HG03097 (cell line): ENCODE measurements around the gene LHX6.

Experiments used
- ATAC-seq: cut with Tn5 transposase; IDR thresholded peaks from one replicate; pipeline ENCODE4 v1.9.1; 2021; ENCODE audit not compliant: unreplicated experiment, low FRiP score

Gene LHX6

GRCh38 chr9:122236681-122237080 is 7.9 kb upstream of the LHX6 start:
- ATAC-seq: no peak

DNA sequence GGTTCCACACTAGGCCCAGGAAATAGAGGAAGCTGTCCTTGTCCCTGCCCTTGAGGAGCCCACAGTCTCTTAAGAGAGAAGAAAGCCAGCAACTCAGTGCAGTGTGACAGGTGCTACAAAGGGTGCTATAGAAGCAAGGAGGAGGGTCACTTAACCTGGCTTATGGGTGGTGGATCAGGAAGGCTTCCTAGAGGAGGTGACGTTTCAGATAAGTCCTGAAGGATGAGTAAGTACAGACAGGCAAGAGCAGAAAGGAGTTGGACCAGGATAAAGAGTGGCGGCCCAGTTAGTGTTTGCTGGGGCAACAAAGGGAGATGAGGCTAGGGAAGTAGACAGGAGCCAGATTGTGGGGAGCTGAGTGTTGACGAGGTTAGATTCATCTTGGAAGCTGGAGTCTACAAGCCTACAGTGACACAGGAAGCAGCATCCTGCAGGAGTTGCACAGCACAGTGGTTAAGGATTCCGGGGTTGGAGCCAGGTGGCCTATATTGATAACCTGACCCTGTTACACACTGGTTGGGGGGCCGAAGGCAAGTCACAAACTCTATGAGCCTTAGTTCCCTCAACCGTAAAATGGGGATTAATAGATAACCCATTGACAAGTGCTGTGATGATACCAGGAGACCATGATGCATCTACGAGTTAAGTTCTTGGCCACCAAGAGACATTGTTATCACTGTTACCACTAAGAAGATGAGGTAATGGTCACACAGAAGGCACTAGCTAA is 5.4 kb upstream of the LHX6 start:
- no peak for ATAC-seq

DNA sequence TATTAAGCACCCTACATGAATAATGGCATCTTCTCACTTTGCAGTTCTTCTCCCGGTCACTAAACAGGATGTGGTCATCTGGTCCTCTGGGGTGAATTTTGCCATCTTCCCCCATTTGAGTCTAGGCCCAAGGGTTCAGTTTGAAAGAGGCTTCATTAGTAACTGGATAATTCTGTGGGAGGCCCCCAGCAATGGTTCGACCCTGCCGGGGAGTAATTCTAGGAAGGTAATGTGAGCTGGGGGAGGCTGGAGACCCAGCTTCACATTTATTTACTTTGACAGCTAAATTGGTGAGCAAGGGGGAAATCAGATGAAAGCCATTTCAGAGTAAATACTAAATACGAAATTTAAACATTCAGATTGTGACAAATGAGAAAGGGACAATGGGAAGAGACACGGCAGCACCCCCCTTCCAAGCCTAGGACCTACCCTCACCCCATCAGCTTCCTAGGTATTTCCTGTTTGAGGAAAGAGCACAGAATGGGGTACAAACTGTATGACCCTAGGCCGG is 4.1 kb upstream of the LHX6 start:
- no peak for ATAC-seq

DNA sequence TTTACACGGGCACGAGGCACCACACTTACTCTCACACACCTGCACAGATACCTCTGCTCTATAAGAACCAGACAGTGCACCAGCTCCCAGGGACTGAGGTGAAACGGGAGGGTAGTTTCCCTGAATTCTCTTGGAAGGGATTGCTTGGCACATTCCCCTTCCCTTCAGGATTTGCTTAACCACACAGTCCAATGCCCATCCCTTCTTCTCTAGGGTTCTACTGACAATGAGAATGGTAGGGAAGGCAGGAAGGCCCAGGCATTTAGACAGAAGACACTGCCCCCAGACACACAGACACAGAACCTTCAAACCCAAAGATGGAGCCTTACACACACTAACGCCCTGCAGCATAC is 704 bp upstream of the LHX6 start:
- no peak for ATAC-seq

GRCh38 chr9:122228191-122228567 is 578 bp downstream of the LHX6 start:
- ATAC-seq: no peak

GRCh38 chr9:122227575-122227900 is 1.2 kb downstream of the LHX6 start:
- ATAC-seq: no peak

DNA sequence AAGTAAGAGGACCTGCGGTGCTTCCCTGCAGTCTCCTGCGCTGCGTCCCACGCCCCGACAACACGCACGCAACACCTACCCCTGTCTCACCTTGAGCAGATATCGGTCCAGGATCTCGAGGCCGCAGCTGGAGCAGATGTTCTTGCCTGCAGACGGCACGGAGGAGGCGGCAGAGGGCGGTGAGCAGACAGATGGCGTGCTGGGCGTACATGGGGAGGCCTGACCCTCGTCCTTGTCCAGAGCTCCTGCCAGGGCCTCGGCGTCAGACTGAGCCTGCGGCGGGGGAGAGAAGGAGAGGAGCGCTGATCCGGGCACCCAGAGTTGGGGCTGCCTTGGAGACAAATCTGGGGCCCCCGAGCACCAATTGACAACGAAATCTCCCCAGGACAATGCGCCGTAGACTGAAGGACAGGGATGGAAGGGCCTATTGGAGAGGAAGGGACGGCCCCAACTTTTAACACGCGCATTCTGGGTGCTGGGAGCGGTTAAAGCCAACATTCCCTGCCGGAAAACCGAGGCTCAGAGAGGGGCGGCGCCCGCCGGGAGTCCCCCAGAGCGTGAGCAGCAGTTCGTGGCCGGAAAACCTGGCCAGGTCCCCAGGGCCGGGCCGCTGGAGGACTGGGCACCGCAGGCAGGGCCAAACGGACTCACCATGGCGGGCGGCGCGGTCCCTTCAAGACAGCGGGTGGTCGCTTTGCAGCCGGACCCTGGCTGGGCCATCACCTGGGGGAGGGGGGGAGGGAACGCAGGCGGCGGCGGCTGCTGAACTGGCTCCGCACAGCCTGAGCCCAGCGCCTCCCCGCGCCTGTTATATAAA is 1.8 kb downstream of the LHX6 start:
- no peak for ATAC-seq

DNA sequence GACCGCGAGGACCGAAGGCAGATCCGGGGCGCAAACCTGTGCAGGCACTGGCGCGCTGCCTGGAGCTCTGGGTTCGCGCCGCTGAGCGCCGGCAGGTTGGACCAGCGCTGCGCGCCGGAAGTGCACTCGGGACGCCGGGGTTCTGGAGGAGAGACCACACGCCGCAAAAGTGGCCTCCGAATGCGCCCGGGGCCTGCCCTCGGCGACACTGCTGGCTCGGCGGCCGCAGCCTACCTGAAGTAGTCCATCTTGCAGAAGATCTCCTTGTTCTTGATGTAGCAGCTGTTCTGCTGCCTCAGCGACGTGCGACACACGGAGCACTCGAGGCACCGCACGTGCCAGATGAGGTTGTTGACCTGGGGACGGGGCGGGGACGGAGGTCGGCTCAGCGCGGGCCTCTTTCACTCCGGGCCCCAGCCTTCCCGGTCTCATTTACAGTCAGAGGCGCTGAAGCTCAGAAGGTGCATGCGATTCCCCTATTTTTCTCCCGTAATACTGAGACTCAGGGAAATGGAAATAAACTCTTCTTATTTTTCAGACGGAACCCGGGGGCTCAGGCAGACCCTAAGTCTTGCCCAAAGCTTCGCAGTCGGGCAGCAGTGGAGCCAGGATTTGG is 2.5 kb downstream of the LHX6 start:
- no peak for ATAC-seq

DNA sequence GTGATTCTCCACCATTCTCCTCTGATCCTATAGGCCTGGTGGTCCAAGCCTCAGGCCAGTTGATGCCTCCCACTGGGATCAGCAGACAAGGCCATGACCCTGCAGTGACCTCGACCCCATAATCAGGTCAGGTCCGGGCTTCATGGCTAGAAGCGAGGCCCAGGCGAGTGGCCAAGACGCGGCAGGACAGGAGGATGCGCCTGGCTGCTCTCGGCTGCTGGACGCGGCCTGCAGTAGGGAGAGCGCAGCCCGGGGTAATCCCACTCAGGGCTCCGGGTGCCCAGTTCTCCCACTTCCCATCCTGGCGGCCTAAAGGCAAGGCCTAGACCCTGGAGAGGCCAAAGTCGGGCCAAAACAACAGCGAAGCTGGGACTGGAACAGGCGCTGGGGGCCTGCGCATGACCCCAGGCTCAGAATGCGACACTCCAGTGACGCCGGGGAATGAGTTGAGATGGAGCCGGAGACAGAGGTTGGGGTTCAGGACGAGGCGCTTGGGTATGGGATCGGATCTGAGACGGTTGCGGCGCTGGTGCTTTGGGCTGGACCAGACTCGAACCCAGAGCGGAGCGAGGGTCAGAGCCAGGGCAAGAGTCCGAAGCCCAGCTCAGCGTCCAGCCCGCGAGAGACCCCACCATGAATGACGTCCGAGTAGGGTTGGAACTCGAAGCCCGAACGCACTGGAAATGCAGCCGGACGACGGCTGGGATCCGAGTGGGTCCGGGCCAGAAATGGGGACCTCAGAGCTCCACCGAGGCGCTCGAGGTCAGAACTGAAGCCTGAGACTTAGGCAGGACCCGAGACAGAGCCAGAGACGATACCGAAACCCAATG is 3.2 kb downstream of the LHX6 start:
- no peak for ATAC-seq

- ATAC-seq: no peak
These were observed 5.3 kb downstream of the LHX6 start for GRCh38 chr9:122223435-122223834.

DNA sequence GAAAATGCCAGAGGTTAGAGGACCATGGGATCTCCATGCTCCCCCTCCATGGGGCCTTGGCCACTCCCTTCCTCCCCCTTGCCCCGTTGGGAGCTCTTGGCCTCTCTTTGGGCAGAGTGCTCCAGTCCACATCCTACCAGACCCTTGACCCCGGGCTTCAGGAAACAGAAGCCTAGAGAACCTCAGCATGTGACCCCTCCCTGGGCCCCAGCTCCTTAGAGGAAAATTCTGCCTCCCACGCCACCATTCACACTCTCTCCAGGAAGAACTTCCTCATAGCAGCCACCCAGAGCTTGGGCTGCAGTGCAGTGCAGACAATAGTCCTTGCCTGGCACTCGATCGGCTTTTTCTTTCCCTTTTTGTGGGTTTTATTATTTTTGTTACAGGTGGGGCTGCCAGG is 6.0 kb downstream of the LHX6 start:
- ATAC-seq: no peak

DNA sequence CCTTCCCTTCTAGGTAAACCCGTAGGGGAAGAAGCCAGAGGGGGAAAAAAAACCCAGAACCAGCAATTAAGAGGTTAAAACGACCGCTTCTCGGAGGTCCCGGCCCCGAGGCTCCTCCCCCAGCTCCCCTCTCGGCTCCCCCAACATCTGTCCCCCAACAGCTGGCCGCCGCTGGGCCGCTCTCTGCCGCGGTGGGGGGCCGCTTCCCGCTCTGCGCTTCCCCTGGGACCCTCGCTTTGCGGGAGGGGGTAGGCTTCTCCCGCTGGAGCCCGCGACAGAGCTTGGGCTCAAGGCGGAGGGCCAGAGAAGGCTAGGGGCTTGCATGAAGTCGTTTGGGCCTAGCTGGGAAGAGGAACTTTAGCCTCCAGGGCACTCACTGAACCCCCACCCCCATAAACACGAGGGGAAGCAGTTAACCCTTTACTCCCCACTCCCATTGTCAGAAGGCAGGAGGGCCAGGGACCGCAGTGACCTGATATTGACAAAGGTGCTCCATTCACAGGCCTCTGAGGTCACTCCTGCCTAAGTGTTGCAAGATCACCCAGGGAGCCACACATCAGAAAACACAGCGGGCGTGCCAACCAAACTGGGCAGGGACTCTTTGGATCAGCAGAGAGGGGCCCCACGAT is 7.5 kb downstream of the LHX6 start:
- no peak for ATAC-seq

DNA sequence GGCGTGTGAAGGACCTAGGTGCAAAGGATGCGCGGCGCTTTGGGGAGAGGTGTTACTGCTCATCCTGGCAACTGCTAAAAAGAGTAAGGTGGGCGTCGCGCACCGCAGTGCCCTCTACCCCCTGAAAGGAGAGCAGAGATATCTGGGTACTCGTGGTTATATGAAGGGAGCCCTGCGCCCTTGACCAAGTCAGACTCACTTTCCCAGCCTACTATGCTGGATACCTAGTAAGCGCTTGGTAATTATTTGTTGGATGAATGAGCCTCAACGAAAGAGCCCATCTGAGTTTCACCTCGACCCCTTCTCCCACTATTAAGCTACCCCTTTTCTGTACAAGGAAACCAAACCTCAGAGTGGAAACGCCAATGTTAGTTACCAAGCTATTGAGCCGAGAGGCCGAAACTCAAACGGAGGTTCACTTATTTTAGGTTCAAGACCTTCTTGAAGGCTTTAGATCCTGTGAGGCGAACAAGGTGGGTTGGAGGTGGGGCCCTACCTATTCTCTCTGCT is 8.0 kb downstream of the LHX6 start:
- ATAC-seq: no peak

DNA sequence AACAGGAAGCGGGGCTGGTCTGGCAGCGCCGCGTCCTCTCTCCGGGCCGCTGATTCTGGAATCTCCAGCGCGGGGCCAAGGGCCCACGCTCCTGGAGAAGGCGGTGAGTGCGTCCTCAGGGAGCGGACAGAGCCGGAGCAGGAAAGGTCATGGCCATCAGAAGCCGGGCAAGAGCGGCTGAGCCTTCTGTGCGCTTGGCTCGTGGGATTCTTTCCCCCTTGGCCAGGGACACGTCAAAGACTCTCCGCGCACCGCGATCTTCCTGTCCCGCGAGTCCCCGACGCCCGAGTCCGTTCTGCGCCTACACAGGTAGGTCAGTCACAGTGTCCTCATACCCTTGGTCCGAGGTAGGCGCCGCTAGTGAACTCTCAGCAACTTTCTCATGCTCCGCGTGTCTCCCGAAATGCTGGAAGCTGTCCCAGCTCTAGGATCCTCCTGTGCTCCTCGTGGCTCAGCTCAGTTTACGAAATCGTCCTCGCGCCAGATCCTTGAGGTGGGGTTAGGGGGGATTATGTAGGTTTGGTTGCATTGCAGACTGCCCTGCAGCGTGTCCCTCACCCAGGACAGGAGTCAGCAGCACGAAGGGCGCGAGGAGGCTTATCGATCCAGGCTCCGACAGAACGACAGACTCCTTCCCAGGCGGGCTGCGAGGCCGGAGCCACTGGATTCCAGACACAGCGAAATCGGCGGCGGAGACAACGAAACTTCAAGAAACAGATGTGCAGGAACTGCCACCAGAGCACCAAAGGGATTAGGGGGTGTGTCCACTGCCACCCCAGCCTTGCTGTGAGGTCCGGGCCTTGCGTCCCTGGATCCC is 8.7 kb downstream of the LHX6 start:
- ATAC-seq: no peak

DNA sequence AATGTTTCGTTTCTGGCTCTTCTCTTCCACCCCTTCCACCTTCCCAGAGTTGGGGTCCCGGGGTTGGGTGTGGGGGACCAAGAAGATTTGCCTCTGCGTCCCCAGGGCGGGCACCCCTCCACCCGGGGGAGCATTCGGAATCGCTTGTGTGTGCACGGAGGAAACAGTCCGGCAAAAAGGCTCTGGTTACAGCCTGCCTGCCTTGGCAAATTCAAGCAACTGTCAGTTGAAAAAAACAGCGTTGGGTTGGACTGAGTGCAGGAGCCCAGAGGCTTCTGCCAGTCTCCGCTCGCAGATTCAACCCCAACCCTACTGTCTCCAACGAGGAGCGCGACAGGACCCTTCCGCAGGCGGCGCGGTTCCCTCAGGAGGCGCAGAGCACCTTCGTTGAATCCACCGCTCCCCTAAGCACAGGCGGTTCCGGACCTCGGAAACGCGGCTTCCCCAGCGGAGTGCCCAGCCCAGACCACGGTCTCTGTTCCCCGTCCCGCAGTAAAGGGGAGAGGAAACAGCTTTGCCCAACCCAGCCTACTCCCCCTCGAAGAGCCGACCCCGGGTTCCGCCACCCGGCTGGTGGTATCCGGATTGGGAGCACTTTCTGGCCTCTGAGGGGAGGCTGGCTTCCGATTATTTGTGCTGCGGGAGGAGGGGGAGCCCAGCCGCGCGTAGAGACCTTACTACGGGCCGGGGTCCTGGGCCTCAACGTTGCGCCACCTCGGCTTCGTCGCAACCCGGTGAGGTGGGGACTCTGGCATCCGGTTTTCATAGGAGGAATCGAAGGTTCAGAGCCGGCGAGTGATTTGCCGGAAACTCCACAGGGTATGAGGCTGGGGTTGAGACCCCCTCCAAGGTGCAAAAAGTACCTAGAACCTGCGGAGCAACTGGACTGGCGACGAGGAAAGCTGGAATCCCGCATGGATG is 9.6 kb downstream of the LHX6 start:
- no peak for ATAC-seq

- no peak for ATAC-seq
These were observed 10.5 kb downstream of the LHX6 start for GRCh38 chr9:122218071-122218934.

- ATAC-seq: no peak
These were observed 11.1 kb downstream of the LHX6 start for GRCh38 chr9:122217640-122218039.
